ENCODE results near the gene TMEM128.

DNA sequence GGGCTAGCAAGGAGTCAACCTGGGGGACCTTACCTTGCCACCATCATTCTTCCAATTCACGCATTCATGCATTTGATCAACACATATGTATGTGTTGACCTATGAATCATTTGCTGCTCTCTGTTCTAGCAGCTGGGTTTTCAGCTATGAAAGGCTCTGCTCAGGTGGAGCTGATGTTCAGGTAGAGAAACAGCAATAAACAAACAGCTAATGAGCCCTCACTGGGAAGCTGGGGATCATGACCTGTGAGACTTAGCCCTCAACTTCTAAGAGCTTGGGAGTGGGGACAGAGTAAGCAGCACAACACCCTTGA lies 19.7 kb downstream of the TMEM128 start:
- TF ChIP-seq, protein P1, sequence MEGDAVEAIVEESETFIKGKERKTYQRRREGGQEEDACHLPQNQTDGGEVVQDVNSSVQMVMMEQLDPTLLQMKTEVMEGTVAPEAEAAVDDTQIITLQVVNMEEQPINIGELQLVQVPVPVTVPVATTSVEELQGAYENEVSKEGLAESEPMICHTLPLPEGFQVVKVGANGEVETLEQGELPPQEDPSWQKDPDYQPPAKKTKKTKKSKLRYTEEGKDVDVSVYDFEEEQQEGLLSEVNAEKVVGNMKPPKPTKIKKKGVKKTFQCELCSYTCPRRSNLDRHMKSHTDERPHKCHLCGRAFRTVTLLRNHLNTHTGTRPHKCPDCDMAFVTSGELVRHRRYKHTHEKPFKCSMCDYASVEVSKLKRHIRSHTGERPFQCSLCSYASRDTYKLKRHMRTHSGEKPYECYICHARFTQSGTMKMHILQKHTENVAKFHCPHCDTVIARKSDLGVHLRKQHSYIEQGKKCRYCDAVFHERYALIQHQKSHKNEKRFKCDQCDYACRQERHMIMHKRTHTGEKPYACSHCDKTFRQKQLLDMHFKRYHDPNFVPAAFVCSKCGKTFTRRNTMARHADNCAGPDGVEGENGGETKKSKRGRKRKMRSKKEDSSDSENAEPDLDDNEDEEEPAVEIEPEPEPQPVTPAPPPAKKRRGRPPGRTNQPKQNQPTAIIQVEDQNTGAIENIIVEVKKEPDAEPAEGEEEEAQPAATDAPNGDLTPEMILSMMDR (IDR thresholded peaks at IDR 0.05; ENCODE audit: low read depth, low read length), result no peak
- TF ChIP-seq POLR2A (IDR thresholded peaks at IDR 0.05; ENCODE audit: extremely low read depth, insufficient read length) (no peak), MYC (IDR thresholded peaks at IDR 0.05; ENCODE audit: low read depth, low read length) (no peak)
- TF ChIP-seq, protein P2, sequence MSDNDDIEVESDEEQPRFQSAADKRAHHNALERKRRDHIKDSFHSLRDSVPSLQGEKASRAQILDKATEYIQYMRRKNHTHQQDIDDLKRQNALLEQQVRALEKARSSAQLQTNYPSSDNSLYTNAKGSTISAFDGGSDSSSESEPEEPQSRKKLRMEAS (IDR thresholded peaks at IDR 0.05; ENCODE audit: low read depth, low read length), result no peak
